Effector memory CD8-positive, alpha-beta T cell (primary cell): ENCODE data around the gene AXDND1.
"Not testable (repeated sequence)": the region's sequence is repeated elsewhere in the genome, so short reads cannot be mapped to it uniquely, and the experiment has no call there.

ENCODE experiments used
- ATAC-seq: fragments of 150-1000 bp; cut with Tn5 transposase; replicated peaks from 2 replicates; pipeline ENCODE4 v1.10.0; 2021; ENCODE audit warnings: mild to moderate bottlenecking, moderate library complexity
- DNase-seq, 3 experiments: peaks; one replicate each; pipeline ENCODE4 v3.0.0; 2021
- H3K27ac Mint-ChIP-seq, 2 donors: one replicate each; pipeline ENCODE4 v1.8.0; 2022; ENCODE audit warnings: mild to moderate bottlenecking in 2 of 2, mixed read lengths in 2 of 2, moderate library complexity in 2 of 2
- H3K27me3 Mint-ChIP-seq, 2 donors: one replicate each; pipeline ENCODE4 v1.8.0; 2022; ENCODE audit warnings: mixed read lengths in 2 of 2
- H3K36me3 Mint-ChIP-seq: one replicate; pipeline ENCODE4 v1.8.0; 2022; ENCODE audit warnings: mild to moderate bottlenecking, moderate library complexity, mixed read lengths; ENCODE audit not compliant: insufficient read depth
- H3K4me1 Mint-ChIP-seq, 2 donors: one replicate each; pipeline ENCODE4 v1.8.0; 2022; ENCODE audit warnings: low read depth in 2 of 2, mixed read lengths in 2 of 2
- H3K4me3 Mint-ChIP-seq, 2 donors: one replicate each; pipeline ENCODE4 v1.8.0; 2022; ENCODE audit warnings: mild to moderate bottlenecking in 2 of 2, mixed read lengths in 2 of 2, moderate library complexity in 2 of 2
- H3K9me3 Mint-ChIP-seq, 2 donors: one replicate each; pipeline ENCODE4 v1.8.0; 2022; ENCODE audit warnings: mixed read lengths in 2 of 2

The AXDND1 gene

DNA sequence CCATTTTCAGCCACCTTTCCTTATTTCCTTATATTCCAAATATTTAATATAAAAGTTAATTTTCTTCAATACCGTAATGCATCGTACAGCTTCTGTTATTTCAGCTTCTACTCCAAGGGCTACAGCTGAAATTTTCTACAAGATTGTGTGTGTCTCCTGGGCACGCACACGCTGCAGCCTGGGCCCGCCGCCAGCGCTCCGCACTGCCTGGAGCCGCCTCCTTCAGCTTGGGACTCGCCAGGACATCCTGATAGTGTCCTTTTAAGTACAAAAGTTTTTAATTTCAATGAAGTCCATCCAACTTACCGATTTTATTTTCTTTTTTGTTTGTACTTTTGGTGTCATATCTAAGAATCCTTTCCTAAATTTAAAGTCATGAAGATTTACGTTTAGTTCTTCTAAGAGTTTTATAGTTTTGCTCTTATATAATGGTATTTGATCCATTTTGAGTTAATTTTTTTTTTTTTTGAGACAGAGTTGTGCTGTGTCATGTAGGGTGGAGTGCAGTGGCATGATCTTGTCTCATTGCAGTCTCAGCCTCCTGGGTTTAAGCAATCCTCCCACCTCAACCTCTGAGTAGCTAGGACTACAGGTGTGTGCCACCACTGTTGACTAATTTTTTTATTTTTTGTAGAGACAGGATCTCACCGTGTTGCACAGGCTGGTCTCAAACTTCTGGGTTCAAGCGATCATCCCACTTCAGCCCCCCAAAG, 82.8 kb downstream of the AXDND1 start:
- no peaks in the 10 kb centered on the region for H3K36me3 Mint-ChIP-seq

DNA sequence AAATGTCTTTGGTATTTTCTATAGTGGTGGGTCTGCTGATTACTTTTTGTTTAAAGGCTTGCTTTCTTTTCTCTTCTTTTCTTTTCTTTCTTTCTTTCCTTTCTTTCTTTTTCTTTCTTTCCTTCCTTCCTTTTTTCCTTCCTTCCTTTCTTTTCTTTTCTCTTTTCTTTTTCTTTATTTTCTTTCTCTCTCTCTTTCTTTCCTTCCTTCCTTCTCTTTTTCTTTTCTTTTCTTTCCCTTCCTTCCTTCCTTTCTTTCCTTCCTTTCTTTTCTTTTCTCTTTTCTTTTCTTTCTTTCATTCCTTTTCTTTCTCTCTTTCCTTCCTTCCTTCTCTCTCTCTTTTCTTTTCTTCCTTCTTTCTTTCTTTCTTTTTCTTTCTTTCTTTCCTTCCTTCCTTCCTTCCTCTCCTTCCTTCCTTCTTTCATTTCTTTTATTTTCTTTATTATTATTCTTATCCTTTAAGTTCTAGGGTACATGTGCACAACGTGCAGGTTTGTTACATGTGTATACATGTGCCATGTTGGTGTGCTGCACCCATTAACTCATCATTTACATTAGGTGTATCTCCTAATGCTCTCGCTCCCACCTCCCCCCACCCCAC, 93.9 kb downstream of the AXDND1 start:
- ATAC-seq: not testable (repeated sequence)

More for the DNA sequence above, 82.8 kb downstream of the AXDND1 start:
- Mint-ChIP-seq H3K4me1 (no peaks in the 10 kb centered on the region), H3K27ac (no peak overlapping the region), H3K4me3 (no peak overlapping the region), H3K27me3 (peaks cover 25 to 30% of the 10 kb centered on the region in 2 donors), H3K9me3 (peaks cover 0 to 3% of the 10 kb centered on the region in 2 donors)
- ATAC-seq (no peak), DNase-seq (no peak)

DNA sequence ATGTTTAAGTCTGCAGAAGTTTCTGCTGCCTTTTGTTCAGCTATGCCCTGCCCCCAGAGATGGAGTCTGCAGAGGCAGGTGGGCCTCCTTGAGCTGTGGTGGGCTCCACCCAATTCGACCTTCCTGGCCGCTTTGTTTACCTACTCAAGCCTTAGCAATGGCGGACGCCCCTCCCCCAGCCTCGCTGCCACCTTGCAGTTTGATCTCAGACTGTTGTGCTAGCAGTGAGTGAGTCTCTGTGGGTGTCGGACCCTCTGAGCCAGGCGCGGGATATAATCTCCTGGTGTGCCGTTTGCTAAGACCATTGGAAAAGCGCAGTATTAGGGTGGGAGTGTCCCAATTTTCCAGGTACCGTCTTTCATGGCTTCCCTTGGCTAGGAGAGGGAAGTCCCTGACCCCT, 99.9 kb downstream of the AXDND1 start:
- not testable (repeated sequence) for ATAC-seq, DNase-seq, H3K9me3 Mint-ChIP-seq, H3K4me3 Mint-ChIP-seq, H3K4me1 Mint-ChIP-seq, H3K27ac Mint-ChIP-seq, H3K36me3 Mint-ChIP-seq
- peaks cover 15 to 20% of the 10 kb centered on the region in 2 donors for H3K27me3 Mint-ChIP-seq

More for the DNA sequence above, 93.9 kb downstream of the AXDND1 start:
- H3K36me3 Mint-ChIP-seq, H3K9me3 Mint-ChIP-seq, H3K4me1 Mint-ChIP-seq, H3K27ac Mint-ChIP-seq, DNase-seq, H3K4me3 Mint-ChIP-seq: not testable (repeated sequence)
- peaks cover 15 to 20% of the 10 kb centered on the region in 2 donors for H3K27me3 Mint-ChIP-seq

DNA sequence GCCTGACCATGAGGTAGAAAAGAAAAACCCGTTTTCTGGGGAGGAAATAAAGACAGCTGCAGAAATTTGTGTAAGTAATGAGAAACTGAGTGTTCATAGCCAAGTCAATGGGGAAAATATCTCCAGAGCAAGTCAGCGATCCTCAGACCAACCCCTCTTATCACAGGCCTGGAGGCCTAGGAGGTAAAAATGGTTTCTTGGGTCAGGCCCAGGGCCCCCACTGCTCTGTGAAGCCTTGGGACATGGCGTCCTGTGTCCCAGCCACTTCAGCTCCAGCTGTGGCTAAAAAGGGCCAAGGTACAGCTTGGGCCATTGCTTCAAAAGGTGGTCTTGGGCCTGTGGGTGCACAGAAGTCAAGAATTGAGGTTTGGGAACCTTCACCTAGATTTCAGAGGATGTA, 108.9 kb downstream of the AXDND1 start:
- no peak overlapping the region for H3K4me3 Mint-ChIP-seq
- no peaks in the 10 kb centered on the region for H3K36me3 Mint-ChIP-seq
- no peak for DNase-seq
- ATAC-seq: no peak
- peaks cover 0 to 10% of the 10 kb centered on the region in 2 donors for H3K27me3 Mint-ChIP-seq
- H3K4me1 Mint-ChIP-seq: no peaks in the 10 kb centered on the region
- H3K9me3 Mint-ChIP-seq: peaks cover 13 to 16% of the 10 kb centered on the region in 2 donors
- H3K27ac Mint-ChIP-seq: no peak overlapping the region

DNA sequence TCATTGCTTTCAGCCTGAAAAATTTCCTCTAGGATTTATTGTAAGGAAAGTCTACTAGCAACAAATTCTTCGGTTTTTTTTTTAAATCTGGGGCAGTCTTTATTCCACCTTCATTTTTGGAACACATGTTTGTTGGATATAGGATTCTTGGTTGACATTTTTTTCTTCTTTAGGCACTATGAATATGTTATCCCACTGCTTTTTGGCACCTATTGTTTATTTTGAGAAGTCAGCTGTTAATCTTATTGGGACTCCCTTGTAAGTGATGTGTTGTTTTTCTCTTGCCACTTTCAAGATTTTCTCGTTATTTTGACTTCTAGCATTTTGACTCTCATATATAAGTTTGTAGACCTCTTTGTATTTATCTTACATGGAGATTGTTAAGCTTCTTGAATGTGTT, 110.7 kb downstream of the AXDND1 start:
- Mint-ChIP-seq H3K27ac (no peak overlapping the region), H3K4me3 (no peak overlapping the region), H3K4me1 (no peaks in the 10 kb centered on the region), H3K27me3 (peaks cover 0 to 10% of the 10 kb centered on the region in 2 donors), H3K9me3 (peaks cover 15 to 16% of the 10 kb centered on the region in 2 donors), H3K36me3 (no peaks in the 10 kb centered on the region)
- no peak for DNase-seq
- no peak for ATAC-seq

DNA sequence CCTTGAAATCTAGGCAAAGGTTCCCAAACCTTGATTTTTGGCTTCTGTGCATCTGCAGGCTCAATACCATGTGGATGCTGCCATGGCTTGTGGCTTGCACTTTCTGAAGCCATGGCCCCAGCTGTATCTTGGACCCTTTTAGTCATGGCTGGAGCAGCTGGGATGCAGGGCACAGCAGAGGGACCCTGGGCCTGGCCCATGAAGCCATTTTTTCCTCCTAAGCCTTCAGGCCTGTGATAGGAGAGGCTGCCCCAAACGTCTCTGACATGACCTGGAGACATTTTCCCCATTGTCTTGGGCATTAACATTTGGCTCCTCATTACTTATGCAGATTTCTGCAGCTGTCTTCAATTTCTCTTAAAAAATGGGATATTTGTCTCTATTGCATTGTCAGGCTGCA, 112.6 kb downstream of the AXDND1 start:
- Mint-ChIP-seq H3K9me3 (peaks cover 16 to 19% of the 10 kb centered on the region in 2 donors), H3K4me3 (no peak overlapping the region), H3K36me3 (no peaks in the 10 kb centered on the region), H3K27ac (no peak overlapping the region), H3K27me3 (peaks cover 0 to 11% of the 10 kb centered on the region in 2 donors), H3K4me1 (no peaks in the 10 kb centered on the region)
- ATAC-seq (no peak), DNase-seq (no peak)

DNA sequence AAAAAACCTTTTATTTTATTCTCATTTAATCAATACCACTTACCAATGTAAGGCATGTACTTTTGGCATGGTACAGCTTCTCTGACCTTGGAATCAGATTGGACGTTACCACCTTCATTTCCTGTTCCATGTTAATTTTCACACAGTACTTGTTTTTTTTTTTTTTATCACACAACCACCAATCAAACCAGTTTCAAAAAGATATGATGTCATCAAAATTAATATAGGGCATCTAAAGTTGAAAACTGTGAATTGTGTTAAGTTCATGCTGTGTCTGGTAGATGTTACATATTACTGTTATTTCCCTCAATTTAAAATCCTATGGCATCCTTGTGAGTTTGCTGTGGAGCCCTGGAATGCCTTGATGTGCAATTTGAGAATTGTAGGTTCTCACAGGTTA, 124.8 kb downstream of the AXDND1 start:
- H3K4me1 Mint-ChIP-seq: no peaks in the 10 kb centered on the region
- H3K27me3 Mint-ChIP-seq: no peaks in the 10 kb centered on the region
- DNase-seq (no peak), ATAC-seq (no peak)
- H3K27ac Mint-ChIP-seq: no peak overlapping the region
- no peaks in the 10 kb centered on the region for H3K36me3 Mint-ChIP-seq
- peaks cover 11 to 15% of the 10 kb centered on the region in 2 donors for H3K9me3 Mint-ChIP-seq
- H3K4me3 Mint-ChIP-seq: no peak overlapping the region

DNA sequence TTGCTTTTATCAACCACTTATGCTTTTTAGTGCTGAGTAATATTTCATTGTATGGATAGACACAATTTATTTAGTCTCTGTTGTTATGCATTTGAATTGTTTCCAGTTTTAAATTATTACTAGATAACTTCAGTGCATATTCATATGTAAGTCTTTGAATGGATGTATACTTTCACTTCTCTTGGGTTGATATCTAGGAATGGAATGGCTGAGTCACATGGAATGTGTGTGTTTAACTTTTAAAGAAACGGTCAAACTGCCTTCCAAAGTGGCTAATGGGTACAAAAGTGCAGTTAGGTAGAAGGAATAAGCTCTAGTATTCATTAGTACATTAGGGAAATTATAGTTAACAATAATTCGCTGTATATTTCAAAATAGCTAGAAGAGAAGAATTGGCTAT, 127.6 kb downstream of the AXDND1 start:
- ATAC-seq: no peak

DNA sequence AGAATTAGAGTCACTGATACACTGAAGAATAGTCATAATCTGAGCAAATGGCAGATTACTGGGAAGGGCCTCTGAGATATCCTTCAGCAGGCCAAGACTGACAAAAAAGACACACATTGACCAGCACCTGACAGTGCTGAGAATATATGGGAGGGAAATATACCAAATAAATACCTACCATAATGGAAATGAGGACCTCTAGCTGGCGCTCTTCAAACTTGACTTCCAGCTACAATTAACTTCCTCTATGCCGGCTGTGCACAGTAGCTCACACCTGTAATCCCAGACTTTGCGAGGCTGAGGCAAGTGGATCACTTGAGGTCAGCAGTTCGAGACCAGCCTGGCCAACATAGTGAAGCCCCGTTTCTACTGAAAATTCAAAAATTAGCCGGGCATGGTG, 140.4 kb downstream of the AXDND1 start:
- no peaks in the 10 kb centered on the region for H3K36me3 Mint-ChIP-seq
- no peaks in the 10 kb centered on the region for H3K27me3 Mint-ChIP-seq
- H3K4me1 Mint-ChIP-seq: no peaks in the 10 kb centered on the region
- ATAC-seq: no peak
- no peak for DNase-seq
- no peak overlapping the region for H3K27ac Mint-ChIP-seq
- peaks cover 0 to 2% of the 10 kb centered on the region in 2 donors for H3K9me3 Mint-ChIP-seq
- H3K4me3 Mint-ChIP-seq: no peak overlapping the region

More for the DNA sequence above, 127.6 kb downstream of the AXDND1 start:
- Mint-ChIP-seq H3K27me3 (peaks cover 0 to 2% of the 10 kb centered on the region in 2 donors), H3K27ac (no peak overlapping the region), H3K4me1 (no peaks in the 10 kb centered on the region), H3K36me3 (no peaks in the 10 kb centered on the region), H3K4me3 (no peak overlapping the region), H3K9me3 (peaks cover 3 to 21% of the 10 kb centered on the region in 2 donors)
- no peak for DNase-seq

DNA sequence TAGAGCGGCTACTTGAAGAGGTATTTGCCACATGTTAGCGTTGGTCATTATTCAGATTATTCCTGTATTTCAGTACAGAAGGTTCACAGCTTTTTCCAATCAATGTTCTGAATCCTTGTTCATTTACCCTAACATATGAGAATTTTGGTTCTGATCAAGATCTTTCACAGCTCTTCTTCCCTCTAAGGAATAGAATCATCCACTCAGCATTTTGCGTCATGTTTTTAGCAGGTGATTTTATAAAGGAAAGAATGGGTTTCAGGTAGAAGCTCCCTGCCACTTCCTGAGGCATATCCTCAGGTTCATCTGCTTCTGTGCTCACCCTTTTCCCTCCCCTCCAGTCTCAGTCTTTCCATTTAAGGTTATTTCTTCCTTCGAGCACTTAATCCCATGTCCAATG, 143.6 kb downstream of the AXDND1 start:
- Mint-ChIP-seq H3K4me3 (no peak overlapping the region), H3K4me1 (no peaks in the 10 kb centered on the region), H3K36me3 (no peaks in the 10 kb centered on the region), H3K27me3 (no peaks in the 10 kb centered on the region), H3K27ac (no peak overlapping the region), H3K9me3 (peaks cover 2 to 7% of the 10 kb centered on the region in 2 donors)
- DNase-seq (no peak), ATAC-seq (no peak)

DNA sequence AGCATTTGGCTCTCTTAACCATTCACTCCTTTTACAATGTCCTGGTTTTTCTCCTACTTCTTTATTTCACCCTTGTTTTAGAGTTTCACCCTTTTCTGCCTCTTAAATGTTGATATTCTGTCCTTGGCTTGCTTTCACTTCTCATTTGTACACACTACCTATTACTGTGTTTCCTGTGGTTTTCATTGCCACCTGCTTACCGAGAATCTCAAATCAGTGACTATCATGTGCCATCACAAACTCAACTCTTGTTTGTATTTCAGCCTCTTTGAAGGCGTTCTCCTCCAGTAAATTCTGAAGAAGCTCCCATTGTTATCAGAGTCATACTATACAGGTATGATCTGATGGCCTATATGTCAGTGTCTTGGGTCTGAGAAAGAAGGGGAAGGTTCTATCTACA, 144.3 kb downstream of the AXDND1 start:
- Mint-ChIP-seq H3K27me3 (no peaks in the 10 kb centered on the region), H3K36me3 (no peaks in the 10 kb centered on the region), H3K9me3 (peaks cover 2 to 7% of the 10 kb centered on the region in 2 donors), H3K27ac (no peak overlapping the region), H3K4me3 (no peak overlapping the region), H3K4me1 (no peaks in the 10 kb centered on the region)
- DNase-seq (no peak), ATAC-seq (no peak)

DNA sequence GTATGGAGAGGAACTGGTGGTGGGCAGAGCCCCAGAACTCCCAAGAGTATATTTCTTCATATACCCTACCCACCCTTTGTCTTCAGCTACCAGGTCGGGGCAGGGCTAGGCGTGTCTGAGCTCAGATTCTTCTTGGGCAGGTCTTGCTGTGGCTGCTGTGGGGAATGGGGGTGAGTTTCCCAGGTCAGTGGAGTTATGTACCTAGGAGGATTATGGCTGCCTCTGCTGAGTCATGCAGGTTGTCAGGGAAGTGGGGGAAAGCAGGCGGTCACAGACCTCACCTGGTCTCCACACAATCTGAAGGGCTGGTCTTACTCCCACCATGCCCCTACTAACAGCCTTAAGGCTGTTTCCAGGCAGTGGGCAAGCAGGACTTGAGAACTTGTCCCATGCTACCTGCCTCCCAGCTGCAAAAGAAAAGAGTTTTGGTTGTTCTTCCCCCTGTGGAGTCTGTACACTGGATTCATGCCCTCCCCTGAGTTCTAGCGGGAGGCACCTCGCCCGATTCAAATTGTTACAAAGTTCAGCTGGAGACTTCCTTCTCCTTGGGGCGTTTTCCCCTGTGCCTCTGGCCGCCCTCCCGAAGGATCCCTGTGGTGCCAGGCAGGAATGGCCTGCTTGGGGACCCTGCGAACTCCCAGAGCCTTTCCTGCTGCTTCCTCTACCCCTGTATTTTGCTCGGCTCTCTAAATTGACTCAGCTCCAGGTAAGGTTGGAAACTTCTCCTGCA, 151.4 kb downstream of the AXDND1 start:
- no peaks in the 10 kb centered on the region for H3K4me1 Mint-ChIP-seq
- peaks cover 6% of the 10 kb centered on the region in 2 donors for H3K27me3 Mint-ChIP-seq
- peaks cover 3 to 17% of the 10 kb centered on the region in 2 donors for H3K9me3 Mint-ChIP-seq
- no peaks in the 10 kb centered on the region for H3K36me3 Mint-ChIP-seq
- H3K4me3 Mint-ChIP-seq: no peak overlapping the region
- no peak overlapping the region for H3K27ac Mint-ChIP-seq
- DNase-seq (no peak), ATAC-seq (no peak)

DNA sequence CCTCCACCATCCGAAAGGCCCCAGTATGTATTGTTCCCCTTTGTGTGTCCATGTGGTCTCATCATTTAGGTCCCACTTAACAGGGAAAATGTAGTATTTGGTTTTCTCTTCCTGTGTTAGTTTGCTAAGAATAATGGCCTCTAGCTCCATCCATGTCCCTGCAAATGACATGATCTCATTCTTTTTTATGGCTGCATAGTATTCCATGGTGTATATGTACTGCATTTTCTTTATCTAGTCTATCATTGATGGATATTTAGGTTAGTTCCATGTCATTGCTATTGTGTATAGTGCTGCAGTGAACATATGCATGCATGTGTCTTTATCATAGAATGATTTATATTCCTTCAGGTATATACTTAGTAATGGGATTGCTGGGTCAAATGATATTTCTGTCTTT, 152.8 kb downstream of the AXDND1 start:
- H3K9me3 Mint-ChIP-seq: peaks cover 3 to 19% of the 10 kb centered on the region in 2 donors
- not testable (repeated sequence) for H3K27ac Mint-ChIP-seq, H3K4me1 Mint-ChIP-seq, ATAC-seq, H3K4me3 Mint-ChIP-seq, H3K27me3 Mint-ChIP-seq, DNase-seq, H3K36me3 Mint-ChIP-seq
